AG09309 (cell line): ENCODE measurements around the gene MTHFS.

Source experiments
- DNase-seq: peaks from one replicate; pipeline ENCODE4 v3.0.0-alpha.2; 2010; ENCODE audit warnings: low read depth
- H3K4me3 ChIP-seq: 2 replicates; pipeline ENCODE4 v1.5.1; 2011; ENCODE audit warnings: mild to moderate bottlenecking, low read depth, low read length, moderate library complexity; ENCODE audit not compliant: control insufficient read depth
- CTCF ChIP-seq: IDR thresholded peaks from 2 replicates; pipeline ENCODE4 v1.5.1; 2011; ENCODE audit warnings: mild to moderate bottlenecking, low read depth, low read length, inconsistent platforms; ENCODE audit not compliant: insufficient read depth, control insufficient read depth; ENCODE audit errors: missing control alignments

Gene MTHFS

GRCh38 chr15:79886124-79886523 lies 10.7 kb downstream of the MTHFS start:
- DNase-seq, result no peak
- TF ChIP-seq CTCF, result no peak
- H3K4me3 ChIP-seq, result no peak overlapping the region

DNA sequence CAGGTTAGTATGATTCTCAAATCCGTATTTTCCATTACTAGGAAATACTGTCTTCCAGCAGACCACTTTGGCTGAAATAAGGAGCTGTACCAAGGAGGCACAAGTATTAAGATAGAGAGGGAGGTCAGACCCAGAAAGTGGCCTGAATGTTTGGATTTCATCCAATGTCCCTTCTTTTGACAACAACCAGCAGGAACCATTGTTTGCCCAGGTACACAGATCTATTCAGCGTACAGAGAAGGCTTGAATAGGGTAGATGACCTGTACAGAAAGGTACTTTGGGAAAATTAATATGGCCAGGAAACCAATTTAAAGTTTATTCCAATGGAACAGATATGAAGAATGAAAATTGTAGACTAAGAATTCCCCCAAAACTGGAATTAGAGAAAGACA lies 12.6 kb downstream of the MTHFS start:
- H3K4me3 ChIP-seq, result no peak overlapping the region
- TF ChIP-seq CTCF, result no peak
- DNase-seq, result no peak

DNA sequence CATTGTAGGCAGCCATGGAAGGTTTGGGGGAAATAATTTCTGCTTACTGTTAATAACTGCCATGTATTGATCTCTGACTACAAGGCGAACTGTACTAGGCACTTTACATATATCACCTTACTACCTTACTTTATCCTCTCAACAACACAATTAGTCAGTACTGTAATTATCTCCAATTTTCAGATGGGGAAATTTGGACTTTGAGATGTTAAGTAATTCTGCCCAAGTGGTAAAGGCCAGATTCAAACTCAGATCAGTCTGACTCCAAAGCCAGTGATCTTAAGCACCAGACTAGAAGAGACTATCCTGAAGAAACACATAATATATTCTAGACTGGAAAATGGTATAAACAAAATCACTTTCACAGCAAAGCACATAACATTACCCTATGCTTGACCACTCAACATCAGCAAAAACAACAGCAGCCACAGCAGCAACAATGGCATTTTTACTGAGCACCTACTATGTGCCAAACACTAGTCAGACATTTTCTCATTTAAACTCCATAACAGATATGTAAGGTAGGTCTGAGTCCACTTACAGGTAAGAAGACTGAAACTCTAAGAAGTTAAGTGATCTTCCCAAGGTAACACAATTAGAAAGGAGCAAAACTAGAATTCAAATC lies 13.1 kb downstream of the MTHFS start:
- DNase-seq, result no peak
- no peak for TF ChIP-seq CTCF
- no peak overlapping the region for H3K4me3 ChIP-seq

- no peak overlapping the region for H3K4me3 ChIP-seq
- no peak for DNase-seq
- TF ChIP-seq CTCF, result no peak
Measured at GRCh38 chr15:79881668-79882067, 15.1 kb downstream of the MTHFS start.

GRCh38 chr15:79881254-79881653 lies 15.6 kb downstream of the MTHFS start:
- no peak for DNase-seq
- H3K4me3 ChIP-seq, result no peak overlapping the region
- TF ChIP-seq CTCF, result no peak

DNA sequence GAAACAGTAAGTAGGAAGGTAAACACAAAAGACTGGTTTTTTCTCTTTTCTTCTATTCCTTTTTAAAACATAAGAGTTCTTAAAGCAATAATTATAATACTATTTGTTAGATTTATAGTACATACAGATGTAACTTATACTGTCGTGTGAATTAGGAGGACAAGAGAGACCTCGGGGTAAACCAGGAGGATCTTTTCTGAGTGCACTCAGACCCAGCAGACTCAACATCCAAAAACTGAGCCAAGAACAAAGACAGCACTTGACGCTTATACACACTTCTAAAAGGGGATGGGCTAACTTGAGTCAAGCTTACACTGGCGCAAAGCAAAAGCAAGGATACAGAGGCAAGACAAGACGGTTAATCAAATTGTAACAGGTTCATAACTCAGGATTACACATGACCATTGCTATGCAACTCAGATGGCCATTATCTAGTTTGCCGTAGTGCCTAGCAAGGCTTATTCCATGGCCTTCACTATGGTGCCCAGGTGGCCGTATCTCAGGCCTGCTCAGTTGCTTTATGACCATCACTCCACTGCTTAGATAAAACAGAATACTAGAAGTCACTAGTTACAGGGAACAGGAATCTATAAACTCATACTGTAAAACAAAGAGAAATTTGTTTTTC lies 18.6 kb downstream of the MTHFS start:
- H3K4me3 ChIP-seq, result no peak overlapping the region
- TF ChIP-seq CTCF, result no peak
- DNase-seq, result no peak
